Measurements from ENCODE around the gene SELENOV.

SELENOV gene

DNA sequence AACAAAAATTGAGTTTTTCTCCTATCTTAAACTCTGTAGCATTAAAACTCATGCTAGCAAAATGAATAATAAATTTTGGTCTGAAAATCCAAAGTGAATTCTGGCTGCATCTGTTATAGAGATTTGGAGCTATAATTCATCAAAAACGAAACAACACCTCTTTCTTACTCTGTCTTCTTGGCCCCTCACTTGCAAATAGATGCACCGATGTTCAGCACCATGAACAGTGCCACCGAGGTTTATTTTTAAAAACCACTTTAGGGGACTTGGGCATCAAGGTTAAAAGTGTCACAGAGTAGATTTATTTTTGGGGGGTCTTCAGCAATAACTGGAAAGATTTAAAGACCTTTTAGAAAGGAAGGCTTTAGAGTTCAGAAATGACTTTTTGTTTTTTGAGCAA lies 51.1 kb downstream of the SELENOV start:
- DNase-seq: no peak

DNA sequence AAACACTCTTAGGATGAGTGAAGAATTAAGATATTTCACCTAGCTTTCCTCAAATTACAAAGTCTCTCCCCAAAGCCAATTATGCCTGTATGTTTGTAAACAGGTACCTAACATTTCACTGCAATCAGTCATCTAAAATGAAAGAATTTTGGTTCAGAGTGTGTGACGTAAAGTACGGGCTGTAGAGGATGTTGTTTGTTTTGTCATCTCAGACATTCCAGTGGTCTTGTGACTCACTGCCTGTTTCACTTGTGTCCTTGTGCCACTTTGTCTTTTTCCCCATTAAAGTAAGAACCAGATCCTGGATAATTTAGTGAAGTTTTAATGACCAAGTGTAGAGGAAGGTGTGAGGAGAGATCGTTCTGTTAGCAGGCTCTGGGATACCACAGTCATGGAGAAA lies 53.7 kb downstream of the SELENOV start:
- no peak for DNase-seq

Data from NCI-H2107 (cell line).